DOHH2 (cell line): ENCODE results near the gene DCST2.

Experiments
- CTCF ChIP-seq: fragments of 200-600 bp; sonication (generic); IDR thresholded peaks from one replicate; pipeline ENCODE4 v1.5.1; 2014; ENCODE audit warnings: antibody characterized with exemption, mild to moderate bottlenecking, low read depth, low read length; ENCODE audit not compliant: poor library complexity, severe bottlenecking
- EZH2phosphoT487 ChIP-seq: fragments of 200-600 bp; sonication (generic); IDR thresholded peaks from 2 replicates; pipeline ENCODE4 v1.6.1; 2017; ENCODE audit warnings: borderline replicate concordance, mild to moderate bottlenecking, antibody characterized with exemption, low read length, moderate library complexity, mixed read lengths

- TF ChIP-seq CTCF (no peak), EZH2phosphoT487 (no peak)
These were observed at the start of gene DCST2, which contains the start of gene DCST1 for GRCh38 chr1:155033524-155033923.
